CD14-positive monocyte (primary cell): Measurements from ENCODE around the gene RFFL. TPM values are rescaled to one million over a fixed set of nuclear protein-coding genes. Genes with fewer than 3 reads are reported as not detected.

Experiments used
- DNase-seq, 3 donors: peaks; one replicate each; pipeline ENCODE4 v3.0.0-alpha.2; 2011 to 2022
- H2AFZ ChIP-seq: 2 replicates; pipeline ENCODE4 v1.6.0; 2012; ENCODE audit warnings: mild to moderate bottlenecking, low read depth, low read length, inconsistent platforms; ENCODE audit not compliant: insufficient read depth, poor library complexity, severe bottlenecking
- H3K27ac ChIP-seq, 2 donors: 1 replicate in 1 of 2; 2 replicates in 1 of 2; pipeline ENCODE4 v1.5.1; 2012 to 2013; ENCODE audit warnings: low read length in 2 of 2, control low read depth in 1 of 2, inconsistent platforms in 1 of 2, low read depth in 1 of 2, mild to moderate bottlenecking in 1 of 2
- H3K27me3 ChIP-seq, 2 donors: one replicate each; pipeline versions ENCODE4 v1.6.0 to v1.6.1; 2011 to 2013; ENCODE audit warnings: low read length in 2 of 2; ENCODE audit not compliant: control insufficient read depth in 2 of 2, insufficient read depth in 2 of 2
- H3K36me3 ChIP-seq, 2 donors: replicated peaks in 1 of 2; 1 replicate in 1 of 2; 2 replicates in 1 of 2; pipeline versions ENCODE4 v1.5.1 to v1.6.1; 2012 to 2013; ENCODE audit warnings: low read length in 2 of 2, control low read depth in 1 of 2, inconsistent platforms in 1 of 2, mild to moderate bottlenecking in 1 of 2; ENCODE audit not compliant: insufficient read depth in 2 of 2, control insufficient read depth in 1 of 2
- H3K4me1 ChIP-seq, 2 donors: 1 replicate in 1 of 2; 2 replicates in 1 of 2; pipeline versions ENCODE4 v1.5.1 to v1.6.1; 2012 to 2013; ENCODE audit warnings: low read length in 2 of 2, control low read depth in 1 of 2, inconsistent platforms in 1 of 2, mild to moderate bottlenecking in 1 of 2, moderate library complexity in 1 of 2; ENCODE audit not compliant: insufficient read depth in 2 of 2, control insufficient read depth in 1 of 2
- H3K4me2 ChIP-seq: replicated peaks from 2 replicates; pipeline ENCODE3; 2012; ENCODE audit warnings: low read length, moderate library complexity, mild to moderate bottlenecking; ENCODE audit not compliant: poor library complexity, severe bottlenecking; ENCODE audit errors: extremely low read depth
- H3K4me3 ChIP-seq, 3 experiments: fragments of 200-600 bp in 1 of 3; sonication (generic) in 1 of 3; replicated peaks in 1 of 3; 1 replicate in 2 of 3; 2 replicates in 1 of 3; pipeline ENCODE4 v1.5.1; 2011 to 2013; ENCODE audit warnings: low read length in 3 of 3, mild to moderate bottlenecking in 3 of 3, control low read depth in 2 of 3, low read depth in 2 of 3, inconsistent platforms in 1 of 3, moderate library complexity in 1 of 3
- H3K79me2 ChIP-seq: 2 replicates; pipeline ENCODE4 v1.6.0; 2012; ENCODE audit warnings: mild to moderate bottlenecking, control low read depth, inconsistent platforms, low read length, moderate library complexity; ENCODE audit not compliant: insufficient read depth
- H3K9ac ChIP-seq: 2 replicates; pipeline ENCODE4 v1.6.0; 2017; ENCODE audit warnings: low read length, mild to moderate bottlenecking; ENCODE audit not compliant: insufficient read depth, poor library complexity, severe bottlenecking
- H3K9me3 ChIP-seq, 2 donors: replicated peaks in 1 of 2; 1 replicate in 1 of 2; 2 replicates in 1 of 2; pipeline versions ENCODE4 v1.5.1 to v1.6.1; 2012 to 2013; ENCODE audit warnings: low read length in 2 of 2, control low read depth in 1 of 2; ENCODE audit not compliant: control insufficient read depth in 1 of 2, insufficient read depth in 1 of 2
- H4K20me1 ChIP-seq: 2 replicates; pipeline ENCODE4 v1.6.0; 2012; ENCODE audit warnings: mild to moderate bottlenecking, low read length, control low read depth, moderate library complexity; ENCODE audit not compliant: insufficient read depth
- H3K27ac Mint-ChIP-seq, 7 donors: one replicate each; pipeline ENCODE4 v1.8.0; 2020; ENCODE audit warnings: mild to moderate bottlenecking in 7 of 7, mixed read lengths in 7 of 7, moderate library complexity in 6 of 7, inconsistent platforms in 2 of 7
- H3K27me3 Mint-ChIP-seq, 3 donors: one replicate each; pipeline ENCODE4 v1.8.0; 2021 to 2022; ENCODE audit warnings: low read depth in 3 of 3, mild to moderate bottlenecking in 3 of 3, mixed read lengths in 3 of 3, moderate library complexity in 3 of 3, inconsistent platforms in 1 of 3
- H3K36me3 Mint-ChIP-seq, 2 donors: one replicate each; pipeline ENCODE4 v1.8.0; 2020; ENCODE audit warnings: mixed read lengths in 2 of 2, inconsistent platforms in 1 of 2, mild to moderate bottlenecking in 1 of 2
- H3K4me1 Mint-ChIP-seq: one replicate; pipeline ENCODE4 v1.8.0; 2020; ENCODE audit warnings: mild to moderate bottlenecking, mixed read lengths
- H3K4me3 Mint-ChIP-seq, 2 donors: one replicate each; pipeline ENCODE4 v1.8.0; 2020; ENCODE audit warnings: mild to moderate bottlenecking in 2 of 2, mixed read lengths in 2 of 2, moderate library complexity in 1 of 2
- H3K9me3 Mint-ChIP-seq, 7 donors: one replicate each; pipeline ENCODE4 v1.8.0; 2020 to 2022; ENCODE audit warnings: mixed read lengths in 7 of 7, mild to moderate bottlenecking in 6 of 7, moderate library complexity in 6 of 7, inconsistent platforms in 2 of 7
- WGBS: methylation state at CpG from one replicate; pipeline ENCODE4 v1.1.5; 2013; ENCODE audit warnings: missing lambda C conversion rate; ENCODE audit not compliant: insufficient coverage; 5-methylcytosine and 5-hydroxymethylcytosine counted together
- intact Hi-C, 2 donors: fragments of 100-400 bp; cut with micrococcal nuclease; formaldehyde crosslinking; loops; one replicate each; pipeline versions ENCODE4 v1.15.0 to v1.15.1; 2023
- polyA plus RNA-seq, 3 donors: library from polyadenylated mRNA; depleted of rRNA in 1 of 3; unstranded in 2 of 3; stranded (reverse) in 1 of 3; fragments of 300-500 nt in 2 of 3; fragments of >200 nt in 1 of 3; fragmentation: Illumina TruSeq in 2 of 3; gene quantifications; 1 replicate in 2 of 3; 2 replicates in 1 of 3; pipeline ENCODE4 v1.2.3, GENCODE V29; 2012 to 2021
- TF ChIP-seq, protein P1 (sequence below): fragments of 200-600 bp; IDR thresholded peaks from one replicate; pipeline ENCODE4 v1.8.0; 2022; ENCODE audit warnings: antibody characterized with exemption, mild to moderate bottlenecking

RFFL gene
- polyA plus RNA-seq, 3 donors = 16.1 to 25.1 (median 24.7) TPM

DNA sequence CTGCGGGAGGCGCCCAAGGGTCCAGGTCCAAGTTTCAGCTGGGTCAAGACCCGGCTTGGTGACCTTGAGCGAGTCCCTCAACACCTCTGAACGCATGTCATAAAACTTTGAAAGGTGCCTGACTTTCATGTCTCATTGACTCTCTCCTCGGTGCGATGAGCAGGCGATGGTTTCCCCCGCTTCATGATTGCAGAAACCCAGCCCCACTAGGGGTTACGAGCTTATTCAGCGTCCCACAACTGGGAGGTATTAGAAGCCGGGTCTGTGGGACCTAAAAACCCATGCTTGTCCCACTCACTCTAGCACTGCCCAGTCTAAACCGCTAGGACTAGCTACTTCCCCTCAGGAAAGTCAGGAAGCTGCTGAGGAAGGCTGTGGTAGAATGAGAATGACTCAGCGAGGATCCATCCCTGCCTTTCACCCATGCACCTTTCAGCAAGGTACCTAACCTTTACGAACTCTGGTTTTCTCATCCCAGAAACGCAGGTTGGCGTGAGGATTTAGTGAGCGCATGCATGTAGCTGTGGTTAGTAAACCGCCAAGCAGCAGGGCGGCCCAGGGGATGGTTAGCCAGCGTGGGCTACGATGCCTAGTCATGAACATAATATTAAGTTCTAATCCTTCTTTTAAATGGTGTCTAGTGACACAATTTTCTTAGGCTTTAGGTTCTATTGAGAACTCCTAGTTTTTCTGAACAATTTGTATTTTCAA lies 26.2 kb upstream of the RFFL start:
- peaks cover 0 to 2% (median 0%) of the 10 kb centered on the region in 3 donors for H3K27me3 Mint-ChIP-seq
- Histone ChIP-seq H3K4me1 (peaks cover 25 to 31% of the 10 kb centered on the region in 2 donors), H4K20me1 (peaks cover 15% of the 10 kb centered on the region), H3K27ac (peak overlapping the region; percentile 75 to 89), H3K9ac (peak overlapping the region; percentile 81), H2AFZ (peak overlapping the region; percentile 99), H3K4me2 (peak overlapping the region; percentile 100), H3K36me3 (no peaks in the 10 kb centered on the region), H3K4me3 (peak overlapping the region; percentile 61 to 100 (median 71)), H3K9me3 (no peaks in the 10 kb centered on the region), H3K27me3 (no peaks in the 10 kb centered on the region), H3K79me2 (peaks cover 39% of the 10 kb centered on the region)
- peaks cover 0 to 2% of the 10 kb centered on the region in 2 donors for H3K36me3 Mint-ChIP-seq
- H3K27ac Mint-ChIP-seq = peak overlapping the region; percentile 89 to 95 (median 92)
- peaks cover 34% of the 10 kb centered on the region for H3K4me1 Mint-ChIP-seq
- peak; percentile 39 to 79 (median 79) for DNase-seq
- TF ChIP-seq, protein P1, sequence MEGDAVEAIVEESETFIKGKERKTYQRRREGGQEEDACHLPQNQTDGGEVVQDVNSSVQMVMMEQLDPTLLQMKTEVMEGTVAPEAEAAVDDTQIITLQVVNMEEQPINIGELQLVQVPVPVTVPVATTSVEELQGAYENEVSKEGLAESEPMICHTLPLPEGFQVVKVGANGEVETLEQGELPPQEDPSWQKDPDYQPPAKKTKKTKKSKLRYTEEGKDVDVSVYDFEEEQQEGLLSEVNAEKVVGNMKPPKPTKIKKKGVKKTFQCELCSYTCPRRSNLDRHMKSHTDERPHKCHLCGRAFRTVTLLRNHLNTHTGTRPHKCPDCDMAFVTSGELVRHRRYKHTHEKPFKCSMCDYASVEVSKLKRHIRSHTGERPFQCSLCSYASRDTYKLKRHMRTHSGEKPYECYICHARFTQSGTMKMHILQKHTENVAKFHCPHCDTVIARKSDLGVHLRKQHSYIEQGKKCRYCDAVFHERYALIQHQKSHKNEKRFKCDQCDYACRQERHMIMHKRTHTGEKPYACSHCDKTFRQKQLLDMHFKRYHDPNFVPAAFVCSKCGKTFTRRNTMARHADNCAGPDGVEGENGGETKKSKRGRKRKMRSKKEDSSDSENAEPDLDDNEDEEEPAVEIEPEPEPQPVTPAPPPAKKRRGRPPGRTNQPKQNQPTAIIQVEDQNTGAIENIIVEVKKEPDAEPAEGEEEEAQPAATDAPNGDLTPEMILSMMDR = peak; percentile 64
- H3K4me3 Mint-ChIP-seq = peak overlapping the region; percentile 87 to 96
- intact Hi-C loops = loop anchor here (1.0 to 5.0 kb wide), 8 partner anchors 27 to 107 kb away; partner anchors contain the start of genes LIG3 (in 1 of the 2) and RFFL (in 1 of the 2)
- no peaks in the 10 kb centered on the region for H3K9me3 Mint-ChIP-seq
- WGBS = under 1% methylated on average over 10 of the region's 22 CpGs

DNA sequence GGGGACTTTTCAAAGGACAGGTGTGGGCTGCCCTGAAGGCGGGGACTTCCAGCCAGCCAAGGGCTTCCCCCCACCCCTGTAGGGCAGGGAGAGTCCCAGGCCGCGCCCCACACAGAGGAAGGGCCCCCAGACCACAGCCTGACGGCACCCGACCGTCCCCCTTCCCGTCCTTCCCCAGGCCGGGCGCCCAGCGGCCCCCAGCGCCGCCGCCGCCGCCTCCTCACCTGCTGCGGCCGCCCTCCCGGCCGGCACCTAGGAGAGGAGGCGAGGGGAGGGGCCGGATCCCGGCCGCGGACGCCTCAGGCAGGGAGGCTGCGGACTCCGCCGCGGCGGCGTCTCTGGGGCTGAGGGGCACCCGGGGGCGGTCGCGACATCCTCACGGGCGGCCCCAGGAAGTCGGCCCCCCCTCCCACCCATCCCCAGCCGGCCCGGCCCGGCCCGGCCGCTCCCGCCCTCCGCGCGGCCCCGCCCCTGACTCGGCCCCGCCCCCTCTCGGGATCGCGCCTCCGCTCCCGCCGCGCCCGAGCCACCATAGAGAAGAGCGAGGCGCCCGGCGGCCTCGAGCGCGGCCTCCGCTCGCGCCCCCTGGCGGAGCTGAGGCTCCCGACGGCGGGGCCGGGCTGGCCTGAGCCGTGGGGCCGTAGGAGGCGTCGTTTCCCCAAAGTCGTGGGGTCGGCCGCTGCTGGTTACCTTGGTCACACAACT lies 25.5 kb upstream of the RFFL start:
- TF ChIP-seq, protein P1 = peak; percentile 83
- peaks cover 30% of the 10 kb centered on the region for H3K4me1 Mint-ChIP-seq
- peaks cover 21 to 28% of the 10 kb centered on the region in 2 donors for H3K4me1 ChIP-seq
- H3K27me3 Mint-ChIP-seq = peaks cover 0 to 2% (median 0%) of the 10 kb centered on the region in 3 donors
- peak overlapping the region; percentile 91 to 97 for H3K4me3 Mint-ChIP-seq
- no peaks in the 10 kb centered on the region for H3K9me3 ChIP-seq
- peak overlapping the region; percentile 85 for H3K9ac ChIP-seq
- H2AFZ ChIP-seq = peak overlapping the region; percentile 99
- DNase-seq = peak; percentile 76 to 87 (median 85)
- H3K79me2 ChIP-seq = peaks cover 46% of the 10 kb centered on the region
- peak overlapping the region; percentile 88 to 100 (median 90) for H3K4me3 ChIP-seq
- H3K9me3 Mint-ChIP-seq = no peaks in the 10 kb centered on the region
- peak overlapping the region; percentile 100 for H3K4me2 ChIP-seq
- WGBS = under 1% methylated on average over 69 of the region's 80 CpGs
- H3K36me3 Mint-ChIP-seq = peaks cover 0 to 8% of the 10 kb centered on the region in 2 donors
- H3K27me3 ChIP-seq = no peaks in the 10 kb centered on the region
- peak overlapping the region; percentile 89 to 97 (median 94) for H3K27ac Mint-ChIP-seq
- no peaks in the 10 kb centered on the region for H3K36me3 ChIP-seq
- intact Hi-C loops = loop anchor here (1.0 to 5.0 kb wide), 7 partner anchors 26 to 107 kb away; partner anchors contain the start of genes LIG3 (in 1 of the 2) and RFFL (in 1 of the 2)
- H3K27ac ChIP-seq = peak overlapping the region; percentile 78 to 92
- peaks cover 15% of the 10 kb centered on the region for H4K20me1 ChIP-seq
